ENCODE results near the gene KCTD14. TPM values are rescaled to one million over a fixed set of nuclear protein-coding genes. Genes with fewer than 3 reads are reported as not detected.

The KCTD14 gene
- total and polyA plus RNA-seq, 2 of the 8 experiments (the other 6 are each of a cell fraction or from before 2014, with no cell fraction given) = 21.6 to 24.9 TPM

- Histone ChIP-seq H3K4me1 (replicated peaks in 1 of 4; ENCODE audit: control insufficient read depth in 3 of 4, insufficient read depth in 4 of 4, low read length in 3 of 4) (peaks cover 0 to 11% (median 4%) of the 10 kb centered on the region in 4 experiments; a peak in 5 of 7 replicates), H3K18ac (ENCODE audit: extremely low read depth, low read length) (peak overlapping the region; percentile 81), H4K5ac (ENCODE audit: insufficient read length, low read depth, low read length) (no peak overlapping the region), H3K27me3 (replicated peaks in 1 of 4; ENCODE audit: control insufficient read depth in 3 of 4, extremely low read depth in 1 of 4, insufficient read depth in 3 of 4, low read length in 3 of 4) (no peaks in the 10 kb centered on the region), H4K20me1 (replicated peaks in 1 of 2; ENCODE audit: control insufficient read depth in 1 of 2, insufficient read depth in 2 of 2, low read length in 2 of 2) (no peaks in the 10 kb centered on the region), H3K36me3 (ENCODE audit: control insufficient read depth in 2 of 4, insufficient read depth in 4 of 4, low read length in 3 of 4) (no peaks in the 10 kb centered on the region), H3K9ac (replicated peaks in 1 of 4; ENCODE audit: extremely low read depth in 1 of 4, low read depth in 3 of 4, low read length in 3 of 4) (no peak overlapping the region; a peak in 1 of 7 replicates), H3K23ac (ENCODE audit: insufficient read length) (no peak overlapping the region), H3K56ac (replicated peaks; ENCODE audit: insufficient read length, low read depth, low read length) (no peak overlapping the region), H2AK5ac (ENCODE audit: low read depth, low read length) (no peak overlapping the region), H2BK5ac (ENCODE audit: low read depth, low read length) (no peak overlapping the region), H3K23me2 (ENCODE audit: low read depth, low read length) (peaks cover 2% of the 10 kb centered on the region; the same call in 1 of the 2 replicates), H4K91ac (replicated peaks; ENCODE audit: insufficient read length, low read length) (no peak overlapping the region), H4K8ac (ENCODE audit: extremely low read depth, insufficient read depth, low read length) (no peak overlapping the region), H2BK20ac (ENCODE audit: low read length) (0 out of 2 replicates have a peak overlapping the region, but pooled peaks have one; percentile 80), H3K27ac (ENCODE audit: low read depth, low read length) (no peak overlapping the region), H2BK120ac (replicated peaks; ENCODE audit: low read depth, low read length) (no peak overlapping the region), H2BK15ac (ENCODE audit: low read length) (peak overlapping the region; percentile 99; the same call in 1 of the 2 replicates), H3K4me2 (ENCODE audit: insufficient read depth in 1 of 2, low read depth in 2 of 2, low read length in 2 of 2) (peak overlapping the region; percentile 53 to 68), H3K79me2 (ENCODE audit: control insufficient read depth in 1 of 2, insufficient read depth in 2 of 2, low read length in 2 of 2) (no peaks in the 10 kb centered on the region), H3K14ac (ENCODE audit: insufficient read length) (no peak overlapping the region), H3K4me3 (ENCODE audit: extremely low read depth in 1 of 4, insufficient read depth in 2 of 4, low read depth in 3 of 4, low read length in 4 of 4) (peak overlapping the region in 3 of 4 experiments; percentile 13 to 44 (median 27); a peak in 4 of 8 replicates), H2AFZ (ENCODE audit: low read length) (peak overlapping the region; percentile 100), H3K79me1 (ENCODE audit: low read depth, low read length) (no peaks in the 10 kb centered on the region), H3K4ac (replicated peaks; ENCODE audit: insufficient read length, low read depth, low read length) (no peak overlapping the region), H3K9me3 (ENCODE audit: insufficient read depth in 2 of 2, low read depth in 1 of 2, low read length in 1 of 2) (no peaks in the 10 kb centered on the region), H2BK12ac (ENCODE audit: low read depth, low read length) (no peak overlapping the region)
- POLR2A ChIA-PET (ENCODE audit: partially characterized antibody) = interaction anchor here (0.6 to 1.8 kb wide), 6 partner anchors 9 to 168 kb away, joined by 3 to 5 read pairs (median 4); partner anchors contain the start of genes INTS4 and NDUFC2
- WGBS, 2 experiments (ENCODE audit: extremely low coverage in 1 of 2, insufficient coverage in 1 of 2, insufficient read length in 1 of 2, insufficient replicate concordance in 2 of 2, low coverage in 1 of 2, low lambda C conversion rate in 2 of 2, missing lambda C conversion rate in 1 of 2) = 26% methylated on average over 26 of the region's 28 CpGs; no CpG with 5 or more reads in 1 of the 2 experiments
- FAIRE-seq (no peak), DNase-seq (ENCODE audit: low read depth in 1 of 2, low spot score in 2 of 2) (peak in 1 of 2 experiments; percentile 95)
- CTCF ChIA-PET (ENCODE audit: partially characterized antibody) = interaction anchor here (0.6 to 5.9 kb wide), 29 partner anchors 9 to 446 kb away, joined by 3 to 92 read pairs (median 4); partner anchors contain the start of genes INTS4, NDUFC2 and THRSP
- TF ChIP-seq HDAC2 (IDR thresholded peaks at IDR 0.05; ENCODE audit: borderline replicate concordance in 1 of 2, low read depth in 2 of 2, low read length in 2 of 2) (peak; percentile 76 to 77; a peak in 1 of 4 replicates), TEAD4 (IDR thresholded peaks at IDR 0.05; ENCODE audit: low read depth, low read length) (no peak), RAD21 (IDR thresholded peaks at IDR 0.05 in 1 of 2, conservative IDR thresholded peaks at IDR 0.05 in 1 of 2; ENCODE audit: low read depth in 2 of 2, low read length in 2 of 2) (peak; percentile 84 to 92), FOSL1 (IDR thresholded peaks at IDR 0.05; ENCODE audit: insufficient read depth, low read depth, low read length) (no peak), MAX (IDR thresholded peaks at IDR 0.05) (no peak), KDM1A (IDR thresholded peaks at IDR 0.05; ENCODE audit: borderline replicate concordance, low read length) (no peak), SIN3A (conservative IDR thresholded peaks at IDR 0.05 in 1 of 2, IDR thresholded peaks at IDR 0.05 in 1 of 2; ENCODE audit: low read depth in 1 of 2, low read length in 2 of 2) (0 out of 4 replicates have a peak, but pooled peaks of 1 of the 2 experiments have one; percentile 29), CBX8 (IDR thresholded peaks at IDR 0.05; ENCODE audit: borderline replicate concordance, low read depth, low read length) (no peak), SRF (IDR thresholded peaks at IDR 0.05; ENCODE audit: low read depth, low read length) (peak; percentile 39; the same call in 1 of the 2 replicates), NANOG (IDR thresholded peaks at IDR 0.05; ENCODE audit: insufficient read depth, low read depth, low read length, poor library complexity, severe bottlenecking) (peak; percentile 28)
These were observed 22.9 kb upstream of the KCTD14 start for GRCh38 chr11:78045851-78046485.
